Activated T-cell treated with anti-CD3 and anti-CD28 coated beads, Interleukin-2, amount 50 U/mL, for 72 hours (primary cell): ENCODE measurements around the gene PLA2G12A. TPM values are rescaled to one million over a fixed set of nuclear protein-coding genes. Genes with fewer than 3 reads are reported as not detected.

Experiments used
- total RNA-seq, 2 donors: library from RNA; stranded (reverse); gene quantifications; one replicate each; pipeline ENCODE4 v1.2.3, GENCODE V29; 2022

PLA2G12A gene
- total RNA-seq, 2 donors from 2014 or later, result 14.7 to 19.5 TPM

Other genes with a start within 250 kb of the PLA2G12A start
- 10 to 100 TPM; 43.8 to 52.0 TPM for gene MCUB, start 169.8 kb downstream of the PLA2G12A start, total RNA-seq
- 10 to 100 TPM; 25.1 to 30.3 TPM for gene CASP6, start 26.6 kb downstream of the PLA2G12A start, total RNA-seq
- gene CFI, start 71.9 kb upstream of the PLA2G12A start, total RNA-seq, result under 1 TPM; 0.17 to 0.81 TPM
- gene GAR1, start 85.7 kb upstream of the PLA2G12A start, total RNA-seq, result 10 to 100 TPM; 23.8 to 33.6 TPM
- under 1 TPM in 1 of 2 donors, not detected in 1; 0.99 TPM for gene RRH, start 97.9 kb upstream of the PLA2G12A start, total RNA-seq
- under 1 TPM; 0.09 to 0.46 TPM for gene LRIT3, start 118.0 kb upstream of the PLA2G12A start, total RNA-seq
- gene EGF, start 182.8 kb upstream of the PLA2G12A start, total RNA-seq, result not detected